ENCODE data around the gene CHMP3. TPM values are rescaled to one million over a fixed set of nuclear protein-coding genes. Genes with fewer than 3 reads are reported as not detected.

The CHMP3 gene
- total RNA-seq, 1 experiment from 2014 or later = 63.4 TPM

DNA sequence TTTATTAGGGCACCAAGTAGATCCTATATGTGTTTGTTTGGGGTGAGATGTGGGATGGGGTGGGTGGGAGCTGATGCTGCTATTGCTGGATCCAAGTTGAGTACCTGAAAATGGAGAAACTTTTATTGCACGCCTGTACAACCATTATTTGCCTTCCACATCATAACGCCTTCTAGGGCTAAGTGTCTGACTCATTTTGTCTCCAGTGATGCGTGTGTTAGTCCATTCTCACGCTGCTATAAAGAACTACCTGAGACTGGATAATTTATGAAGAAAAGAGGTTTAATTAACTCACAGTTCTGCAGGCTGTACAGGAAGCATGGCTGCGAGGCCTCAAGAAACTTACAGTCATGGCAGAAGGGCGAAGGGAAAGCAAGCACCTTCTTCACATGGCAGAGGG is 63.9 kb downstream of the CHMP3 start:
- Histone ChIP-seq H3K79me2 (ENCODE audit: insufficient read depth, low read length) (no peaks in the 10 kb centered on the region), H3K27me3 (ENCODE audit: insufficient read depth, low read length) (no peaks in the 10 kb centered on the region), H3K4me2 (ENCODE audit: low read length) (no peak overlapping the region), H3K36me3 (ENCODE audit: control insufficient read depth in 1 of 2, insufficient read depth in 2 of 2, low read length in 2 of 2) (peaks cover 7 to 16% of the 10 kb centered on the region in 2 experiments; a peak in 3 of 4 replicates), H3K9me2 (ENCODE audit: insufficient read depth) (no peaks in the 10 kb centered on the region), H3K9ac (ENCODE audit: low read length) (no peak overlapping the region), H3K4me1 (ENCODE audit: control insufficient read depth in 1 of 2, insufficient read depth in 2 of 2, low read length in 2 of 2) (no peaks in the 10 kb centered on the region), H3K4me3 (replicated peaks in 1 of 2; ENCODE audit: low read depth in 1 of 2, low read length in 2 of 2) (no peak overlapping the region), H4K20me1 (ENCODE audit: insufficient read depth) (no peaks in the 10 kb centered on the region), H3K9me3 (ENCODE audit: control insufficient read depth in 1 of 2, insufficient read depth in 1 of 2, low read depth in 1 of 2, low read length in 2 of 2) (peaks cover 0 to 8% of the 10 kb centered on the region in 2 experiments; a peak in 2 of 4 replicates), H3K27ac (ENCODE audit: low read depth, low read length) (no peak overlapping the region), H2AFZ (ENCODE audit: low read depth, low read length, poor library complexity, severe bottlenecking) (no peak overlapping the region)
- no peak for DNase-seq (ENCODE audit: low read depth, low spot score)
- ATAC-seq = no peak
- ChIA-PET CTCF (no interaction called here), RAD21 (ENCODE audit: low non-redundant PET in 1 of 2, low total read pairs in 2 of 2, uncharacterized antibody in 2 of 2, unreplicated experiment in 2 of 2) (no interaction called here), POLR2A (no interaction called here)
- no TSS peak for BruUV-seq (replicated peaks)
- intact Hi-C loops (cut with micrococcal nuclease) = no loop called here
- TF ChIP-seq TCF7L2 (IDR thresholded peaks at IDR 0.05; ENCODE audit: borderline replicate concordance, extremely low read depth, insufficient read depth, insufficient read length) (no peak), SRF (IDR thresholded peaks at IDR 0.05; ENCODE audit: low read depth) (no peak), JUND (IDR thresholded peaks at IDR 0.05) (no peak), ZNF274 (IDR thresholded peaks at IDR 0.05; ENCODE audit: low read depth, low read length) (no peak)
- TF ChIP-seq, protein P1, sequence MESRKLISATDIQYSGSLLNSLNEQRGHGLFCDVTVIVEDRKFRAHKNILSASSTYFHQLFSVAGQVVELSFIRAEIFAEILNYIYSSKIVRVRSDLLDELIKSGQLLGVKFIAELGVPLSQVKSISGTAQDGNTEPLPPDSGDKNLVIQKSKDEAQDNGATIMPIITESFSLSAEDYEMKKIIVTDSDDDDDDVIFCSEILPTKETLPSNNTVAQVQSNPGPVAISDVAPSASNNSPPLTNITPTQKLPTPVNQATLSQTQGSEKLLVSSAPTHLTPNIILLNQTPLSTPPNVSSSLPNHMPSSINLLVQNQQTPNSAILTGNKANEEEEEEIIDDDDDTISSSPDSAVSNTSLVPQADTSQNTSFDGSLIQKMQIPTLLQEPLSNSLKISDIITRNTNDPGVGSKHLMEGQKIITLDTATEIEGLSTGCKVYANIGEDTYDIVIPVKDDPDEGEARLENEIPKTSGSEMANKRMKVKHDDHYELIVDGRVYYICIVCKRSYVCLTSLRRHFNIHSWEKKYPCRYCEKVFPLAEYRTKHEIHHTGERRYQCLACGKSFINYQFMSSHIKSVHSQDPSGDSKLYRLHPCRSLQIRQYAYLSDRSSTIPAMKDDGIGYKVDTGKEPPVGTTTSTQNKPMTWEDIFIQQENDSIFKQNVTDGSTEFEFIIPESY (IDR thresholded peaks at IDR 0.05; ENCODE audit: extremely low read depth, insufficient replicate concordance, low read length) = no peak
- TF ChIP-seq, protein P2, sequence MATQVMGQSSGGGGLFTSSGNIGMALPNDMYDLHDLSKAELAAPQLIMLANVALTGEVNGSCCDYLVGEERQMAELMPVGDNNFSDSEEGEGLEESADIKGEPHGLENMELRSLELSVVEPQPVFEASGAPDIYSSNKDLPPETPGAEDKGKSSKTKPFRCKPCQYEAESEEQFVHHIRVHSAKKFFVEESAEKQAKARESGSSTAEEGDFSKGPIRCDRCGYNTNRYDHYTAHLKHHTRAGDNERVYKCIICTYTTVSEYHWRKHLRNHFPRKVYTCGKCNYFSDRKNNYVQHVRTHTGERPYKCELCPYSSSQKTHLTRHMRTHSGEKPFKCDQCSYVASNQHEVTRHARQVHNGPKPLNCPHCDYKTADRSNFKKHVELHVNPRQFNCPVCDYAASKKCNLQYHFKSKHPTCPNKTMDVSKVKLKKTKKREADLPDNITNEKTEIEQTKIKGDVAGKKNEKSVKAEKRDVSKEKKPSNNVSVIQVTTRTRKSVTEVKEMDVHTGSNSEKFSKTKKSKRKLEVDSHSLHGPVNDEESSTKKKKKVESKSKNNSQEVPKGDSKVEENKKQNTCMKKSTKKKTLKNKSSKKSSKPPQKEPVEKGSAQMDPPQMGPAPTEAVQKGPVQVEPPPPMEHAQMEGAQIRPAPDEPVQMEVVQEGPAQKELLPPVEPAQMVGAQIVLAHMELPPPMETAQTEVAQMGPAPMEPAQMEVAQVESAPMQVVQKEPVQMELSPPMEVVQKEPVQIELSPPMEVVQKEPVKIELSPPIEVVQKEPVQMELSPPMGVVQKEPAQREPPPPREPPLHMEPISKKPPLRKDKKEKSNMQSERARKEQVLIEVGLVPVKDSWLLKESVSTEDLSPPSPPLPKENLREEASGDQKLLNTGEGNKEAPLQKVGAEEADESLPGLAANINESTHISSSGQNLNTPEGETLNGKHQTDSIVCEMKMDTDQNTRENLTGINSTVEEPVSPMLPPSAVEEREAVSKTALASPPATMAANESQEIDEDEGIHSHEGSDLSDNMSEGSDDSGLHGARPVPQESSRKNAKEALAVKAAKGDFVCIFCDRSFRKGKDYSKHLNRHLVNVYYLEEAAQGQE (IDR thresholded peaks at IDR 0.05; ENCODE audit: low read depth) = no peak

Data from HCT116 (cell line).